Measurements from ENCODE around the gene MCTP1. TPM values are rescaled to one million over a fixed set of nuclear protein-coding genes. Genes with fewer than 3 reads are reported as not detected.

Gene MCTP1
- total RNA-seq, 2 donors from 2014 or later = 4.6 to 7.0 TPM

DNA sequence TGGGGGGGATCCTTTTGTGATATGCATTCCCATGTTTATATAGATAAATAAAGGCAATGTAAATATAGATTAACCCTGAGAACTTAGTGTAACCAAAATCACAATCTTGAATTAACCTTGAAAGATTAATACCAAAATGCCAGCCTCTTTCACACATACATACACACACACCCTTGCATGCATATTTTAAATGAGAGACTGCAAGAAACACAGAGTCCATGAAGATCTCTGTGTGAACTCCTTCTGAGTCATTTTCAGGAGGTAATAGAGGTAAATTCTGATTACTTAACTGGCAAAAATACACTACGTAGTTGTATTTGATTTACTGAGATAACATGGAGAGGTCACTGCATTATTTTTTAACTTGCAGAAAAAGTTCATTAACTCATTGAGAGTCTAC lies 548.4 kb downstream of the MCTP1 start:
- intact Hi-C loops (cut with DNase I, micrococcal nuclease) = no loop called here
- ATAC-seq = no peak
- no peak for DNase-seq

DNA sequence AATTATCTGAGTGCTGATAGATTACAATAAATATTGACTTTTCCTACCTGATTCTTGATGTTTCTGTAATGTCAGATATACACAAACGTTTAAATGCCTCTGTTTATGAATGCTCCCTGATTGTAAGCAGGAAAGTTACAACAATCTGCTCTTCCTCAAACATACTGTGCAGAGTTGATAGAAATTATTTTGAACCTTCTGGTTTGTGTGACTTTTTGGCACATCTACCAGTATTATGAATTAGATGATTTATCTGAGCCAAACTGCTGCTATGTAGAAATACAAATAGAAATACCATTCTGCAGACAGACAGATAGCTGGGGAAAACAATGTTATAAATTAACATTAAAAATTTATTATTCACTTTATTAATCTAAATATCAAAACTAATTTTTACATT lies 553.4 kb downstream of the MCTP1 start:
- DNase-seq = no peak
- ATAC-seq = no peak
- intact Hi-C loops (cut with DNase I, micrococcal nuclease) = no loop called here

DNA sequence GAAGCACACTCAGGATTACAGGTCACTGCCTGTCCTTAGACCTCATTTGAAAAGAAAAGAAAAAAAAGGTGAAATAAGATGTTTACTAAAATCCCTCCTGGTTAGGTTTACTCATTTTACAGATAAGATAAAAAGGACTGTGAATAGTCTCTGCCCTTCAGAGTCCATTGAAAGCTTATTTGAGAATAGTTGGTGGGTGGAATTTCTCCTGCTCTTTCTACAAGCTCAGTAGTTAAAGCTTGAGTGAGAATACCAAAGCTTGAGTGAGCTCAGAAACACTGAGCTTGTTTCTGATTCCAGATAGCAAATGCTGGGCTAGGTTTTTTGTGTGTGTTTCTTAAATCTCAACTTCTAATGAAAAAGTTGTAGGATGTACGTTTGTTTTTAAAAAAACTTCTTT lies 559.8 kb downstream of the MCTP1 start:
- intact Hi-C loops (cut with DNase I, micrococcal nuclease) = no loop called here
- no peak for DNase-seq
- ATAC-seq = no peak

DNA sequence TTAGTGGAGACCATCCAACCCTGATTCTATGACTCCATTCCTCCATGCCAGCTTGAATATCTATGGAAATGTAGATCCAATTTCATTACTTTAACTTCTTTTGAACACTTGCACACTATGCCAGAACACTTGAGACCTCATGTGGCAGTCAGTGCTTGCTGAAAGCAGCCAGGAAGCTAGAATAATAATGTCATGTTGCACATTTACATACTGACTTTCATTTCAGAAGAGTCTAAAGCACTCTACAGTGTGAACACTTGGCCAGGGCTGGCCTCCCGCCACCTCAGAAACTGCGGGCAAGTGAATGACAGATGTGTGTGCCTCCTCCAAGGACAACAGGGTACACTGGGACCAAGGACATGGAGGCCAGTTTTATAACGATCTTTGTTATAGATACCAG lies 569.1 kb downstream of the MCTP1 start:
- intact Hi-C loops (cut with DNase I, micrococcal nuclease) = no loop called here
- ATAC-seq (no peak), DNase-seq (no peak)

DNA sequence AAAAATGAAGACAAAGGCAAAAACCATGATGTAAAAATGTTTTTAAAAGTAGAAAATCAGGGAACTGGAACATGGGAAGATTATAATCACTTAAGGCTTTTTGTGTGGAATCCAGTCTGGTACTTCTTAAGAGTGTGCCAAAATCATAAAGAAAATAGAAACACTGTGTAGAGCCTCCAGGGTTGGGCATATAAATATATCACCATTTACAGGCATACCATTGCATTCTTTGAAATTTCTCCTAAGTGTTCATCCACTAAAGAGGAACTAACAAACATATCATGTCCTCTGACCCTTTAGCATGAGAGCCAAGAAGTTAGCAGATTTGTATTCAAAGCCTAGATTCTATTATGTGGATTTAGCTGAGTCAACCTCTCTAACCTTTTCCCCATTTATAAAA lies 573.1 kb downstream of the MCTP1 start:
- ATAC-seq (no peak), DNase-seq (no peak)
- intact Hi-C loops (cut with DNase I, micrococcal nuclease) = no loop called here

DNA sequence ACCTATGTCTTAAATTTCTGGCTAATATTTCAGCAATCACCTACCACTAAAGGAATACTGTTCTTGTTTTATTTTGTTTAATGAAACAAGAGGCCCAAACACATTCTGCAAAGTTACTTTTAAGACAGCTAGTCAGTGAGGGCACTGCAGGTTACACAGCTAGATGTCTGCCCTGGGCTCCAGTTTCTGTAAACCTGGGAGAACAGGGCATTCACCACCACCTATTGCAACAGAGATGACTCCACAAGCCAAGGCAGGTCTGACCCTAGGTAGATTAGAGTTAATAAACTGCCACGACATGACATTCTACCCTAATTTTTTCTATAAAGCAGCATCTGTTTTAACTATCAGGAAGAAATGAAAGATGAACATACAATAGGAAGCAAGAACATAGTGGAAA lies 575.6 kb downstream of the MCTP1 start:
- DNase-seq (no peak), ATAC-seq (no peak)
- intact Hi-C loops (cut with DNase I, micrococcal nuclease) = no loop called here

DNA sequence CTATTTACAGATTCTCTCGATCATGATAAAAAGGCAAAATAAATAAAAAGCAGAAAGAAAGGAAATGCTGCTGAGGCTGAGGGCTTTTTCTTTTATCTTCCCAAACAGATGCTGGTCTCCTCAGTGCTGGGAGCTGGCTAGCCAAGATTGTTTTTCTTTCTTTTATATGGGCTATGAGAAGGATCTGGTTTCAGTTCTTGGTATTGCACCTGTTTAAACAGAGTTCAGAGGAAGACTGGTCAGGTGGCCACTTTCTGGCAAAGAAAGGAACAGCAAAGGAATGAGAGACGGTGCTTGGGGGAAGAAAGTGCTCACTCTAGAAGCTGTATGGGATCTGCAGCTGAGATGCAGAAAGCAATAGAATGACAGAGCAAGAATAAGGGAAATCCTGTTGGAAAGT lies 577.5 kb downstream of the MCTP1 start:
- intact Hi-C loops (cut with DNase I, micrococcal nuclease) = no loop called here
- ATAC-seq (peak; percentile 63), DNase-seq (no peak)

DNA sequence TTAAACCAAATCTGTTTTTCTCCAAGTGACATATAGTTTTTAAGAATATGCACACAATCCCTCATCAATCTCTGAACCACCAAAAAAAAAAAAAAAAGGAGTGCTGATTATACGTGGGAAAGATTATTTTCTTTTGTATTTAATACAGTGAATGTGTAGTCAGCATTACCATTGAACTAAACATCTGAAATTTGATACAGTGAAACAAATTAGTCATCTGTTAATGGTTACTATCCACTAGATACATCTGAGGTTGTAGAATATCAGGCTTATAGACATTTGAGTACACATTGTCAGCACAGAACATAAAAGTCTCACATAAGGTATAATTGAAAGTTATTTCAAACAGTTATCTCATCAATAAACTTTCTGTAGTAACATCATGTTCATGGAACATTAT lies 579.5 kb downstream of the MCTP1 start:
- DNase-seq (no peak), ATAC-seq (no peak)
- intact Hi-C loops (cut with DNase I, micrococcal nuclease) = no loop called here

DNA sequence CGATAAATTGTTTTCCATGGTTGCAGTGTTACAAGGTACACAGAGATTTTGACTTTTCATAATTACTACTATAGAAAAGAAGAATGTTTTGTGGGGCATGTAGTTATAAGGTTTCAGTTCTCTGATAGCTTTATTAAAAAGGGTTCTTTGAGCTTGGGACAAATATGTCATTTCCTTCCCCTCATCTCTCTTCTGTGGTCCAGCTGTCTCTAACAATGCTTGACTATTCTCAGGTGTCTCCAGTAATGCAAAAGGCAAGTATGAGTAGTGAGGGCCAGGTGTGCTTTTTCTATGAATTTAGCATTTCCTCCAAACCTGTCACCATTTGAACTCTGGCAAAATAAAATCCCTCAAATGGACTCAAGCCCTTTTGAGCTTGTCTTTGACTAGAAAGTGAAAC lies 582.2 kb downstream of the MCTP1 start:
- DNase-seq (no peak), ATAC-seq (no peak)
- intact Hi-C loops (cut with DNase I, micrococcal nuclease) = no loop called here

DNA sequence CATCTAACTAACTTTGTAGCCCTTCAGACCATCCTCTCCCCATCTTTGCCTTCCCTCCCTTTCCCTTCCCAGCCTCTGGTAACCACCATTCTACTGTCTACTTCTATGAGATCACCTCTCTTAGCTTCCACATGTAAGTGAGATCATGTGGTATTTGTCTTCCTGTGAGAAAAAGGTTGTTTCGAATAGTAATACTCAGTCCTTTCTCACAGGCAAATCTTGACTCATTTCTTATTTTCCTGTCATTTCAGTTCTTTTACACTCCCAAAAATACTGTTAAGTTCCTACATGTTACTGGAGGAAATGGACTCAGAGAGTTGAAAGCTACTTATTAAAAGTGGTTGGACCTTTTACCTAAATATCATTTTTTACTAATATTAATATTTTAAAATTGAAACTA lies 584.3 kb downstream of the MCTP1 start:
- intact Hi-C loops (cut with DNase I, micrococcal nuclease) = no loop called here
- DNase-seq = no peak
- no peak for ATAC-seq

DNA sequence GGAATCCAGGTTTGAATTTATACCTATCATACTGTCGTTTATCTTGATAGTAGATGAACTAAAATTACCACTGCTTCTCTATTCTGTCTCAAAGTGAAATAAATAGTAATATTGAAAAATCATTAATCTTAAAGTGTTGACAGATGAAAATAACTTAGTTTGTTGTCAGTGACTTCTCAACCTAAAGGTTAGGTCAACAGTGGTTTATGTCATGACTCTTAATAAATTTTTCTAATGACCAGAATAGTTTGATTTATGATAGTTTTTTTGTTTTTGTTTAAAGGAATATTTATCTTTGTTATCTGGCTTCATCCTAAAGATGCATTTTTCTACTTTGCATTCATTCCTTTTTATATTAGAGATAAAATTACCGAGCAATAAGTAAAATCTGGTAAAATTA lies 585.3 kb downstream of the MCTP1 start:
- intact Hi-C loops (cut with DNase I, micrococcal nuclease) = no loop called here
- DNase-seq (no peak), ATAC-seq (no peak)

DNA sequence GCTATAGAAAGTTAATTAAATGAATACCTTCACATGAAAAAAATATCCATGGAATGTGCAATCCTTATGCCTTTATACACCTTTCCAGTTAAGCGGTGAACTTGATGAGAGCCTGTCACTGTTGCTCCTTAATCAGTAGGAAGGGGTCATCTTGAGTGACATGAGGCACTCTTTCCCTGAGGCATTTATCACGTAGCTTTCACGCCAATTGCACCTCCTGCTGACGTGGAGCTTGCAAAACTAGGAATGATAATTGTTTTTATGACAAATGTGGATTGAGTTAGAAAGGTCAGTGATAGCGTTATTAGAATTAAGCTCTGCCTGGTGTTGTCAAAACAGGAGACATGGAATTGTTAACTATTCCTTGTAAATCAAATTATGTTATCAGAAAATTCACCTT lies 586.7 kb downstream of the MCTP1 start:
- ATAC-seq = no peak
- intact Hi-C loops (cut with DNase I, micrococcal nuclease) = no loop called here
- DNase-seq = no peak

DNA sequence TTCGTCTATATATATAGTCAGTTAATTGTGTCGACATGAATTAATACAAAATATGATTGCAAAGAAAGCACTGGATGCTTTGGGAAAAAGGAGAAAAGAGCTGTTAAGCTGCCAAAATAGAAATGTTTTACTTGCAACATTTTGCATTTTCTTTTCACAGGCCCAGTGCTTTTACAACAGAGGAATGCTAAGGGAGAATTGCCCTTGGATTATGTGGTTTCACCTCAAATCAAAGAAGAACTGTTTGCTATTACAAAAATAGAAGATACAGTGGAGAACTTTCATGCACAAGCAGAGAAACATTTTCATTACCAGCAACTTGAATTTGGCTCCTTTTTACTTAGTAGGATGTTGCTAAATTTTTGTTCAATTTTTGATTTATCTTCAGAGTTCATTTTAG lies 590.2 kb downstream of the MCTP1 start:
- ATAC-seq (no peak), DNase-seq (no peak)
- intact Hi-C loops (cut with DNase I, micrococcal nuclease) = no loop called here

DNA sequence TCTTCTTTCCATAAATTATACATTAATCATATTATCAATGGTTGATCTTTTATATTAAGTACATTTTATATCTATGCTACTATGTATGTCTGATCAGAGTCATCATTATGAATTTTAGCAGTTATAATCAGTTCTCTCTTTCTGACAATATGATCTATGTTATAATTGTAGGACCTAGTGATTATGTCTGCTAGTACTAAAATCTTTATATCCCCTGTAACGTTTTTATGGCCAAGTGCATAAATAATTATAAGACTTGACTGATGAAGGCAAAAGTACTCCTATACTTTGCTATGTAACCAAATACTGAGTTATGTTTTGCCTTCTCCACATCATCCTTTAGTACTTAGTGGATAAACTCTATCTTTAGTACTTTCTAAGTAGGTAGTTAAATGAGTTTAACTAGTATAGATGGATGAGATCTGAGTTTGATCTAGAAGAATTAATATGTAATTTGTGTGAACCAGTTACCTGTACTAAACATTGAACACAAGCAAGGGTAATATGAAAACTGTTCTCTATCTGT lies 591.0 kb downstream of the MCTP1 start:
- intact Hi-C loops (cut with DNase I, micrococcal nuclease) = no loop called here
- no peak for ATAC-seq
- DNase-seq = no peak

DNA sequence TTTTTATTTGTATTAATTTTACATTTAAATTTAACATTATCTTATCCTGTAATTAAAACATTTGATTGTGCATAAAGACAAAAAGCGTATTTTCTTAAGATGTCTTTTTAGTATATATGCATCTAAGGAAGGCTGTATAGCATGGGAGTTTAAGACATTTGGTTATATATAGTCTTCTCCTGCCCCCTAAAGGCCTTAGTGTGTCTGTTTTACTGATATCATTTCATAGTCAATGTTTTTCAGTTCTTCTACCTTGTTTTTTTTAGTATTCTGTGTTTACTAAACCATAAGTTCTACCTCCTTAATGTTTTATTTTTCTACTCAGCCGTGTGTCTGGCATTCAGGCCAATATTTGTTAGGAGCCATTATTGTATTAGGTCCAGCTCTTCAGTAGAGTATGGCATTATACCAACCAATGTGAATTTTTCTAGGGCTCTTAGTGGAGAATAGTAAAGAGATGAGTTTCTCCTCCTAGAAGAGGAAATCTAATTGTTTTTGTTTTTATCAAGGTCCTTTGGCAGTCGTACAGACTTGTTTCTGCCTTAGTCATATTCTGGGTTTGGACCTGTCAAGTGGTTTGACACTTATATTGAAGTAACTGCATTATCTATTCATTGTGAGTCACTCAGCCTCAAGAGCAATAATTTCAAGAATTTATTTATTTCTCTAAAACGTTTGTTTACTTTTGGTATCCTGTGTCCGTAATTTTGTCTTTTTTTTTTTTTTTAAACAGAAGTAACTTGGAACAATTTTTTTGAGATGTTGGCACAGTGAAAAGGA lies 591.7 kb downstream of the MCTP1 start:
- DNase-seq = no peak
- ATAC-seq = peak; percentile 80
- intact Hi-C loops (cut with DNase I, micrococcal nuclease) = no loop called here

DNA sequence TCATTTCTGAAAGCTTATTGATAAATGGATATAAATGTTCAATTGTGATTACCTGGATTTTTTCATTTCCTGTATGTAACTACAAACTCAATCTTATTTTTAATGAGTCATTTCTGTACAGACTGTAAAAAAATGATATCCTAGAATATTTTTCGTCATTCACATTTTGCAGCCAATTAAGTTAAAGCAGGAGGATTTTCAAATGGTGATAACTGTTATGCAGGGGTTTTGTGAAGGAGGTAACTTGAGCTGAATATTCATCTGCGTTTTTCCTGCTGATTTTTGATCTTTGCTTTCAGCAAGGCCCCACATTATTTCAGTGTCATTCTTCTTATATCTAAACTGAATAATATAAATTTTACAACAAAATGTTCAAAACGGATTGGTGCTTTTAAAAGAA lies 592.3 kb downstream of the MCTP1 start:
- intact Hi-C loops (cut with DNase I, micrococcal nuclease) = no loop called here
- DNase-seq (no peak), ATAC-seq (no peak)

DNA sequence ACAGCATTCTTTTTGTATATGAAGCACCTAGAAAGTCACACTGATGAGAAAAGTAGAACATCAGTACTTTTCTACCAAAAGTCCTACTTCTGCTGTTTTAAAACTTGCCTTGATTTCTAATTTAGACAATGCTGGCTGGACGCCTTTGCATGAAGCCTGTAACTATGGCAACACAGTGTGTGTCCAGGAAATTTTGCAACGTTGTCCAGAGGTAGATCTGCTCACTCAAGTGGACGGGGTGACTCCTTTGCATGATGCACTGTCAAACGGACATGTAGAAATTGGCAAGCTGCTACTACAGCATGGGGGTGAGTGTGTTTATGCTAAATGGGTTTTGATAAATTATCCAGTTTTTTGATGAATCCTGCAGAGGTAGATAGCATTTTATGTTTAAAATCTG lies 592.9 kb downstream of the MCTP1 start:
- DNase-seq (no peak), ATAC-seq (no peak)
- intact Hi-C loops (cut with DNase I, micrococcal nuclease) = no loop called here

DNA sequence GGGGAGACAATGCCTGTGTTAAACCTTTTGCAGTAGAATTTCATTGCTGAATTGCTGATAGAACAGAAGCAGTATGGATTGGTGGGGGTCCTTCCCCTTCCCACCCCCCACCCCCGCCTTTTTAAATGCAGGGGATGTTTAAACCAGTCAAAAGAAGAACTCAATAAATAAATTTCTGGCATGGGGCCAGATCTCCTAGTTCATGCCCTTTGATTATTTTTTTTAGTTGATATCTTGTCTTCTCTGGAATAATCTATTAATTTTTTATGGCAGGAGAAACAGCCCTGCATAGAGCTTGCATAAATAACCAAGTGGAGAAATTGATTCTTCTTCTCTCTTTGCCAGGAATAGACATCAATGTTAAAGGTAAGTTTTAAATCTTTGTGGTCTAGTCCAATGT lies 593.6 kb downstream of the MCTP1 start:
- ATAC-seq (no peak), DNase-seq (no peak)
- intact Hi-C loops (cut with DNase I, micrococcal nuclease) = no loop called here

DNA sequence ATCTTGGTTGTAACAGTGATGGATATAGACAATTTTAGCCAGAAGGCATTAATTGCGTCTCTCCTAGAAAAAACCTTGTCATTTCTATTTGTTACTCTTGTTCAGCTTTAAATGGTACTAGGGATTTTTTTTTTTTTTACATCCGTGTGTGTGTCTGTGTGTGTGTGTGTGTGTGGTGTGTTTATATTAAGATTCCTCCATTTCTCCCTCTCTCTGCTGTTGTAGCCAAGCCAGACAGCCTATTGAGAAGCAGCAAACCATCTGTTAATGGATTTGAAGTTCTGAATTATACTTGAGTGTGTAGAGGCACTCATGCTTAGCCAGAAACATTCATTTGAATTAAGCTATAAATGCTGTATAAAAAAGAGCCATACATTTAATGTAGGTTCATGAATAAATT lies 594.1 kb downstream of the MCTP1 start:
- intact Hi-C loops (cut with DNase I, micrococcal nuclease) = no loop called here
- ATAC-seq (no peak), DNase-seq (no peak)

DNA sequence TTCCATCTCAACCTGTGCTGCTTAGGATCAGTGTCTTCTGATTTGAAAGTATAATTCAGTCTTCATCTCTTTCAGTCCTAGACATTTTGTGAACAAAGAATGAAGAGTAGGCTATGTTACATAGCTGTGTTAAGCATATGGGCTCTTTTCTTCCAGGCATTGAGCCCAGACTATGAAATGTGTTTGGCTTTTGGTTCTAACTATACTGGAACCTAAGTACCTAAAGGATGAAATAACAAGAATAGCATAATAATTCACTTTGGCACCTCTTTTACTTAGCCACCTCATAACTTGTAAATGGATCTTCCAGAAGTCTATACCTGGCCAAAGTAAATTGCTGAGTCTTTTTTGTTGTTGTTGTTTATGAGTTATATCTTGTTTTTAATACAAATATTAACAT lies 595.0 kb downstream of the MCTP1 start:
- intact Hi-C loops (cut with DNase I, micrococcal nuclease) = no loop called here
- DNase-seq (no peak), ATAC-seq (no peak)

DNA sequence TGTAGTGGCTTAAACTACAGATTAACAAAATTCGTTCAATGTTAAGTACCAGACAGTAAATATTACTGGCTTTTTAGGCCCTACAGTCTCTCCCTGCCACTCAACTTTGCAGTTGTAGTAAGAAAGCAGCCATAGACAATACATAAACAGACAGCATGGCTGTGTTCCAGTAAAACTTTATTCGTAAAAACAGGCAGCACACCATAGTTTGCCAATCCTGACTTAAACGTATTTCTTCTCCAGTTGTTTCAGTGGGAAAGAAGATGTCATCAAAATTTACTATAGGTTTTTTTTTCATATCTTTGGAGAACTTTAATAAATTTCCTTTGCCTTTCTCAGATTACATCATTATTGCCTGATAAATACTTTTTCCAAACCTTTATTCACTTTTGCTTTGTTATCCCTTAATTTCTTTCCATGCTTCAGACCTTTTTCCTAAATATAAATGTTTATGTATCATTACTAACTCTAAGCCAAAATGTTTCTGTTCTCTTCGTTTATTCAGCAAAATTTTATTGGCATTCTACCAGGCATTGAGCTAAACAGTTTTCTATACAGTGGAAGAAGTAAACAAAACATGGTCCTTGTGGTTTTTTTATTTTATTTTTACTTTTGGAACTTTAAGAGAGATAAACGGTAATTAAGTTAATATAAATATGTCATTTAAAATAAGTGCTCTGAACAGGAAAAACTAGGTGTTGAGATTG lies 601.9 kb downstream of the MCTP1 start:
- intact Hi-C loops (cut with DNase I, micrococcal nuclease) = no loop called here
- ATAC-seq (no peak), DNase-seq (no peak)
